Keratinocyte (primary cell): ENCODE data around the gene SYT12. TPM values are rescaled to one million over a fixed set of nuclear protein-coding genes. Genes with fewer than 3 reads are reported as not detected.

Experiments used
- DNase-seq: peaks from one replicate; pipeline ENCODE4 v3.0.0-alpha.2; 2011; ENCODE audit warnings: low read depth, missing footprints, low spot score
- FAIRE-seq: peaks from 2 replicates; lab custom pipeline; 2011; peaks lifted over from hg19 to GRCh38; lab: Jason Lieb, UNC
- H2AFZ ChIP-seq: 2 replicates; pipeline ENCODE4 v1.6.0; 2012; ENCODE audit warnings: low read length, control low read depth, inconsistent platforms; ENCODE audit not compliant: control insufficient read depth
- H3K27ac ChIP-seq: 2 replicates; pipeline ENCODE4 v1.5.1; 2011; ENCODE audit warnings: low read length; ENCODE audit not compliant: control insufficient read depth, insufficient read depth
- H3K27me3 ChIP-seq: 3 replicates; pipeline ENCODE4 v1.6.0; 2011; ENCODE audit warnings: low read length; ENCODE audit not compliant: control insufficient read depth, insufficient read depth; ENCODE audit errors: extremely low read depth
- H3K36me3 ChIP-seq, 2 experiments: 2 replicates in 1 of 2; 3 replicates in 1 of 2; pipeline ENCODE4 v1.5.1; 2011; ENCODE audit warnings: low read length in 2 of 2, mild to moderate bottlenecking in 1 of 2; ENCODE audit not compliant: control insufficient read depth in 2 of 2, insufficient read depth in 2 of 2; ENCODE audit errors: extremely low read depth in 1 of 2
- H3K4me1 ChIP-seq: 3 replicates; pipeline ENCODE4 v1.5.1; 2011; ENCODE audit warnings: low read length; ENCODE audit not compliant: control insufficient read depth, insufficient read depth; ENCODE audit errors: extremely low read depth
- H3K4me2 ChIP-seq: 3 replicates; pipeline ENCODE4 v1.6.0; 2011; ENCODE audit warnings: low read depth, low read length; ENCODE audit not compliant: control insufficient read depth, insufficient read depth; ENCODE audit errors: extremely low read depth
- H3K4me3 ChIP-seq, 3 experiments: fragments of 200-600 bp in 1 of 3; sonication (generic) in 1 of 3; 2 replicates in 2 of 3; 3 replicates in 1 of 3; pipeline ENCODE4 v1.5.1; 2011 to 2016; ENCODE audit warnings: low read length in 3 of 3, mild to moderate bottlenecking in 3 of 3, control low read depth in 2 of 3, inconsistent platforms in 1 of 3, low read depth in 1 of 3, mixed read lengths in 1 of 3, mixed run types in 1 of 3, moderate library complexity in 1 of 3; ENCODE audit not compliant: control insufficient read depth in 2 of 3, insufficient read depth in 2 of 3; ENCODE audit errors: extremely low read depth in 1 of 3
- H3K79me2 ChIP-seq: 2 replicates; pipeline ENCODE4 v1.6.0; 2012; ENCODE audit warnings: low read length; ENCODE audit not compliant: control insufficient read depth, insufficient read depth
- H3K9ac ChIP-seq: 3 replicates; pipeline ENCODE4 v1.6.0; 2011; ENCODE audit warnings: low read length; ENCODE audit not compliant: control insufficient read depth, insufficient read depth; ENCODE audit errors: extremely low read depth
- H3K9me1 ChIP-seq: 3 replicates; pipeline ENCODE4 v1.6.0; 2011; ENCODE audit warnings: low read length; ENCODE audit not compliant: control insufficient read depth, insufficient read depth; ENCODE audit errors: extremely low read depth
- H3K9me3 ChIP-seq: 2 replicates; pipeline ENCODE4 v1.5.1; 2012; ENCODE audit warnings: low read depth, low read length; ENCODE audit not compliant: control insufficient read depth
- H4K20me1 ChIP-seq: 3 replicates; pipeline ENCODE4 v1.6.0; 2011; ENCODE audit warnings: low read length; ENCODE audit not compliant: control insufficient read depth, insufficient read depth; ENCODE audit errors: extremely low read depth
- EZH2 ChIP-seq: IDR thresholded peaks from one replicate; pipeline ENCODE4 v1.6.1; 2012; ENCODE audit warnings: inconsistent platforms, mild to moderate bottlenecking, low read length, moderate library complexity
- dilution Hi-C: fragments of 300-500 bp; cut with MboI; formaldehyde crosslinking; loops from one replicate; pipeline ENCODE4 v1.7.0; 2020; ENCODE audit warnings: low sequenced_read_pairs; ENCODE audit not compliant: extremely low pct_ligation_motif_present
- polyA plus RNA-seq, 5 experiments: library from polyadenylated mRNA; depleted of rRNA in 3 of 5; stranded (reverse) in 3 of 5; stranded (forward) in 1 of 5; unstranded in 1 of 5; fragments of >200 nt; gene quantifications; 1 replicate in 1 of 5; 2 replicates in 3 of 5; 3 replicates in 1 of 5; pipeline versions ENCODE4 v1.2.1 to v1.2.3, GENCODE V29; 2011 to 2012; ENCODE audit warnings: missing spikeins in 2 of 5, low read depth in 1 of 5, low replicate concordance in 1 of 5
- TF ChIP-seq, protein P1 (sequence below), 3 experiments: IDR thresholded peaks in 1 of 3; conservative IDR thresholded peaks in 1 of 3; optimal IDR thresholded peaks in 1 of 3; 2 replicates in 2 of 3; 3 replicates in 1 of 3; pipeline versions ENCODE3 to v1.5.1; 2011; ENCODE audit warnings: low read length in 3 of 3, mild to moderate bottlenecking in 3 of 3, moderate library complexity in 2 of 3, control low read depth in 1 of 3, inconsistent platforms in 1 of 3; ENCODE audit not compliant: insufficient read depth in 2 of 3; ENCODE audit errors: extremely low read depth in 1 of 3

SYT12 gene
- polyA plus RNA-seq, 1 donor (not counting 4 experiments of a cell fraction or from before 2014, with no cell fraction given) = 0.05 TPM

GRCh38 chr11:67034350-67034749, 11.4 kb downstream of the SYT12 start:
- DNase-seq (no peak), FAIRE-seq (no peak)
- Histone ChIP-seq H3K79me2 (no peaks in the 10 kb centered on the region), H3K36me3 (no peaks in the 10 kb centered on the region), H3K9ac (no peak overlapping the region), H3K4me1 (peaks cover 35% of the 10 kb centered on the region), H4K20me1 (no peaks in the 10 kb centered on the region), H3K27ac (no peak overlapping the region), H3K27me3 (peaks cover 22% of the 10 kb centered on the region), H3K9me1 (peaks cover 3% of the 10 kb centered on the region), H3K4me2 (no peak overlapping the region), H2AFZ (no peak overlapping the region), H3K9me3 (no peaks in the 10 kb centered on the region), H3K4me3 (no peak overlapping the region)
- dilution Hi-C loops = no loop called here
- no peak for TF ChIP-seq EZH2
- TF ChIP-seq, protein P1, sequence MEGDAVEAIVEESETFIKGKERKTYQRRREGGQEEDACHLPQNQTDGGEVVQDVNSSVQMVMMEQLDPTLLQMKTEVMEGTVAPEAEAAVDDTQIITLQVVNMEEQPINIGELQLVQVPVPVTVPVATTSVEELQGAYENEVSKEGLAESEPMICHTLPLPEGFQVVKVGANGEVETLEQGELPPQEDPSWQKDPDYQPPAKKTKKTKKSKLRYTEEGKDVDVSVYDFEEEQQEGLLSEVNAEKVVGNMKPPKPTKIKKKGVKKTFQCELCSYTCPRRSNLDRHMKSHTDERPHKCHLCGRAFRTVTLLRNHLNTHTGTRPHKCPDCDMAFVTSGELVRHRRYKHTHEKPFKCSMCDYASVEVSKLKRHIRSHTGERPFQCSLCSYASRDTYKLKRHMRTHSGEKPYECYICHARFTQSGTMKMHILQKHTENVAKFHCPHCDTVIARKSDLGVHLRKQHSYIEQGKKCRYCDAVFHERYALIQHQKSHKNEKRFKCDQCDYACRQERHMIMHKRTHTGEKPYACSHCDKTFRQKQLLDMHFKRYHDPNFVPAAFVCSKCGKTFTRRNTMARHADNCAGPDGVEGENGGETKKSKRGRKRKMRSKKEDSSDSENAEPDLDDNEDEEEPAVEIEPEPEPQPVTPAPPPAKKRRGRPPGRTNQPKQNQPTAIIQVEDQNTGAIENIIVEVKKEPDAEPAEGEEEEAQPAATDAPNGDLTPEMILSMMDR (optimal IDR thresholded peaks at IDR 0.05 in 1 of 3, IDR thresholded peaks at IDR 0.05 in 1 of 3, conservative IDR thresholded peaks at IDR 0.05 in 1 of 3; ENCODE audit: extremely low read depth in 1 of 3, insufficient read depth in 2 of 3, low read length in 3 of 3) = no peak

GRCh38 chr11:67040147-67040546, 17.2 kb downstream of the SYT12 start:
- H3K4me2 ChIP-seq = no peak overlapping the region
- H3K27ac ChIP-seq = no peak overlapping the region
- no peak for DNase-seq
- dilution Hi-C loops = no loop called here
- peaks cover 2% of the 10 kb centered on the region for H3K4me1 ChIP-seq
- no peak overlapping the region for H3K4me3 ChIP-seq
- no peaks in the 10 kb centered on the region for H3K36me3 ChIP-seq
- peaks cover 29% of the 10 kb centered on the region for H3K27me3 ChIP-seq
- TF ChIP-seq, protein P1 (optimal IDR thresholded peaks at IDR 0.05 in 1 of 3, IDR thresholded peaks at IDR 0.05 in 1 of 3, conservative IDR thresholded peaks at IDR 0.05 in 1 of 3; ENCODE audit: extremely low read depth in 1 of 3, insufficient read depth in 2 of 3, low read length in 3 of 3) = no peak
- no peak for TF ChIP-seq EZH2
- FAIRE-seq = no peak
- H3K79me2 ChIP-seq = no peaks in the 10 kb centered on the region
- no peak overlapping the region for H3K9ac ChIP-seq
- no peaks in the 10 kb centered on the region for H3K9me1 ChIP-seq
- no peaks in the 10 kb centered on the region for H3K9me3 ChIP-seq
- H4K20me1 ChIP-seq = no peaks in the 10 kb centered on the region
- H2AFZ ChIP-seq = no peak overlapping the region
